NCI-H526 (cell line): ENCODE measurements around the gene IGFL3.
A peak's percentile ranks its signal among the peaks of the same experiment; 100 is the strongest.
"Not testable (repeated sequence)": the region's sequence is repeated elsewhere in the genome, so short reads cannot be mapped to it uniquely, and the experiment has no call there.

Experiments
- DNase-seq, 2 experiments: peaks; one replicate each; lab custom pipeline; 2025; lab: John Stamatoyannopoulos, UW

Gene IGFL3

DNA sequence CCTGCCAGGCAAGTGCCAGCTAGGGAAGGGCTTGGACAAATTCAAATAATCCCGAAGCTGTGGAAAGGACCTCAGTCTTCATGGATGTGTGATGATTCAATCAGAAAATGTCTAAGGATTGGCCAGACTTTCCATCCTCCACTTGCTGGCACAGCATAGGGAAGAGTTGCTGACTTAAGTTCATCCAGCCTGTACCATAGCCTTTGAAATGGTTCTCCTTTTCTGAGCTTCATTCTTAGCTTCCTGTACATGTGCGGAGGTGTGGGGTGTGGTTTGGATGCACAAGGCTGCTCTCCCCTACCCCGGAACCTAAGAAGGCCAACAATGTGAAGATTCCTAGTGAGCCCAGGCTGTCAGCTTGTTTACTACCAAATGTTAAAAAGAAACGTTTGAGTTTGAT, 959 bp upstream of the IGFL3 start:
- no peak for DNase-seq

DNA sequence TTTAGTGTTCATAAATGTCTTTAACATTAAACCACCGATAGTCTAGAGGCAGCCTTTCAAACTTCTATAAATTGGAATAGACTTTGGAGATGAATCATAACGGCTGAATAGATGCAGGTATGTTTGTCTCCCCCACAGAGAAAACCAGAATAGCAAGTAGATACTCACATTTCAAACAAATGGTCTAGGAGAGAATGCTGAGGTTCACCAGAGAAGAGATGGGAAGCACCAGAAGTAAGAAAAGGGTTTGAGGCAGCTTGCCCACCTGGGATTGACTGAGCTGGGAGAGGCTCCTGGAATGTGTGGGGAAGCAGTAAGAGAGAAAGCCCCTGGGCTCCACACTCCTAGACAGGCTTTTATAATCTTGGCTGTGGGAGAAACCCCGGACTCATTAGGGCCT, 6.4 kb downstream of the IGFL3 start:
- DNase-seq = no peak

DNA sequence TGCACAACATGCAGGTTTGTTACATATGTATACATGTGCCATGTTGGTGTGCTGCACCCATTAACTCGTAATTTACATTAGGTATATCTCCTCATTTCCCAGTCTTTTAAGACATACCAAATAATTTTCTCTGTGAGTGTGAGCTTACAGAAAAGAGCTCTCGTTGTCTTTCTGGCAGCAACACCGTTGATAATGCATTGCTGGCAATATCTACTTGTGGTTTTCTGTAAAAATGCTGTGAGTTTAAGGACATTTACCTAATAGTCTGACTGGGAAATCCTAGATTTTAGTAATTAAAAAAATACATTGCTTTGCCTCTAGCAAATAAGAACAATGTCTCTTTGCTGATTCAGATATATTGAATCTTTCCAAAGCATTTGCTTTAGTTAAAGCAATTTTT, 8.4 kb downstream of the IGFL3 start:
- DNase-seq = no peak

DNA sequence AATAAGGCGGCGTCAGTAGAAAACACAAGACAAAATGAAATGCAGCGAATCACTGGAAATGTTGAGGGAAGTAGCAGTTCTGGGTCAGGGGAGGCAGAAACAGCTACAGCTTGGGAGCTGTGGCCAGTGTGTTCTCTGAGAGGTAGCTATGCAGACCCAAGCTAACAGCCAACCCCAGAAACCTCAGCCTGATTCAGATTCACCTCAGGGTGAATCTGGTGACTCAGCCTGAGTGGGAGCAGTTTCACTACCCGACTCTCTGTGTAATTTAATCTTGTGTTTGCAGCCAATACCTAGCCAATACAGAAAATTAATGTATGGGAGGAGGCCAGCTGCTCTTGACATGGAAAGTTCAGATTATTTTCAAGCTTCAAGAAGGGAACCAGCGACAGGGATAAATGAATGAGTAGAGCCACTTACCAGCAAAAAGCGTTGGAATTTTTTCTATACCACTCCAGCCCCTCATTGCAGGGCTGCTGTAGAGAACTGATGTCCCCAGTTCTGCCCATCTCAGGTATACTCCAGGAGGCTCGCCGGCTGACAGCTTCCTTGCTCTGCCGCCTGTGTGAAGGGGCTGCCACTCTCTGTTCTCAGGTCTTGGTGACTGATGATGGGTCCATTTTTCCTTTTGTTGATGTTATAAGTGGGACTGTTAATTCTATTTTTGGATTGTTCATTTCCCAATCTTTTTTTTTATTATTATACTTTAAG, 8.9 kb downstream of the IGFL3 start:
- no peak for DNase-seq

DNA sequence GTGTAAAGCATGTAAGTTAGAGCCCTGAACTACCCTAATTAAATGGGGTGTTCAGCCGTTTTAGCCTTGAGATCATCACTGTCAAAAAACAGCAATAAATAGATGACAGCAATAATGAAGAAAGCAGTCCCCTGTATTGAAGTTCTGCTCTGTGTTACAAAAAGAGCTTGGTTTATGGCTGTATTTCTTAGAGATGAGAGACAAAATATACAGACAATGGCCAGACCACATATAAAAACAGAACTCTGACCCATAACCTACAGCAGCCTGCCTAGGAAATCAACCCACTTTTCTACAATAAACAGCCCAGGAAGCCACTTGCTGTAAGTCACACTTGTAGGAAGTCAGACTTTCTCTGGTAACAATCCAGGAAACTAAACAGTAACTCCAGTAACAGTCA, 10.8 kb downstream of the IGFL3 start:
- no peak for DNase-seq

DNA sequence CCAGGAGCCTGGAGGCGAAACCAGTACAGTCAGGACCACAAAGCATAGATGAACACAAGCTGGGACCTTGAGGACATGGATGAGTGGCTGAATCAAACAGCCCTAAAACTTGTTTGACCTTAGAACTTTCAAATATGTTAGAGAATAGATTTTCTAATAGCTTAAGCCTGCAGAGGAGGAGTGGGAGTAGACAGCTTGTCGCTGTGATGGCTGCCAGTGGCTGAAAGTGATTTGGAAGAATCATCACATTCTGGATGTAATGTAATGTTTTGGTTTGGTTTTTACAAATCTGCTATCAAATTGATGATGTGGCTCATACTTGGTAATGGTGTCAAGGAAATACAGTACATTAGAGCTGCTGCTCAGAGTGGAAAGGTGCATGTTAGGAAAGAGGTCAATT, 12.0 kb downstream of the IGFL3 start:
- DNase-seq = no peak

DNA sequence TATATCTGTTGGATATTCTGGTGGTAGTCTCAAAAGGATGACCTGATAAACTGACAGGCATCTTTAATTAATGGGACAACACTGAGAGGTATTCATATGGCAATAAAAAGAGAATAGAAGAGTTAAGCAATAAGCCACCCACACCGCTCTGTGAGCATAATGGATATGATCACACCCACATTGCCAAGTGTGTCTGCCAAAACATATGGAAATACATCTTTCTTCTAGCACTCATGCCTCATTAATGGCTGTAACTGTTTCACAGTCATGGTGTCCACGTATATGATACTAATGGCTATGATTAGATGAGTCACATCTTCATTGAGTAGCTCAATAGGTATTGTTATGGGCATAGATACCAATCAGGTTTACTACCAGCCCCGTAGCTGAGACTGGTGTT, 13.1 kb downstream of the IGFL3 start:
- DNase-seq = no peak

DNA sequence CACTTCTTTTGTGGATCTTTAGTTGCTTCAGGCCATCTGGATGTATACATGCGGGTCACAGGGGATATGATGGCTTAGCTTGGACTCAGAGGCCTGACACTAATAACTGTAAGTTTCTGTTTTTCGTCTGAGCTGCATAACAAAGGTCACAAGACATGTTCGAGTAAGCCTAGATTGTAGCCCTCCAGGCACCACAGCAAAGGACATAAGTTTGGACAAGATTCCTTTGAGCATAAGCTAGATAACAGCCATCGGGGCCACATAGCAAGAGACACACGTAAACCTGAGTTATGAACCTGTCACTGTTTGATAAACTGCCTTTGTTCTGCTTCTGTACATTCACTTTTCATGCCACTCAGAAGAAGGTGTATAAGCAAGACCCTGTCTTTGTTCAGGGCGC, 14.6 kb downstream of the IGFL3 start:
- no peak for DNase-seq

DNA sequence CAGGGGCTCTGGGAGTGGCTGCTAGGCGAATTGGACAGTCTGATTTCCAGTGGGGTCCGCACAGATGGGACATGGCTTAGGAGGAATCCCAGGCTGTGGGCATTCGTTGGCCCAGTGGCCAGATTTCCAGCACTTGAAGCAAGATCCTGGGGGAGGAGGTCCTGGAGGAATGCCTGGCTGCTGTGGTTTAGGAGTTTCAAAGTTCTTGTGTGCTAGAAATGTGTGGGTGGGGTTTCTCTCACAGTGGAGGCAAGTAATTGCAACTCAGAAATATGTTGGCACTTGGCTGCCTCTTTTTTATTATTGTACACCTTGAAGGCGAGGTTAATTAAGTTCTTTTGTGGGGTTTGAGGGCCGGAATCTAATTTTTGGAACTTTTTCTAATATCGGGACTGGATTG, 17.1 kb downstream of the IGFL3 start:
- DNase-seq = no peak

DNA sequence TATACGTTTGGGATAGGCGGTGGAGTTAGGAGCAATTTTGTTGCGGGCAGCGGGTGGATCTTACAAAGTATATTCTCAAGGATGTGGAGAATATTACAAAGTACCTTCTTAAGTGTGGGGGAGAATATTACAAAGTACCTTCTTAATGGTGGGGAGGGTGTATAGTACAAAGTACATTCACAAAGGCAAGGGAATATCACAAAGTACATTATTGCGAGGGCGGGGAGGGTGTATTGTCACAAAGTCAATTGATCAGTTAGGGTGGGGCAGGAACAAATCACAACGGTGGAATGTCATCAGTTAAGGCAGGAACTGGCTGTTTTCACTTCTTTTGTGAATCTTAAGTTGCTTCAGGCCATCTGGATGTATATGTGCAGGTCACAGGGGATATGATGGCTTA, 22.2 kb downstream of the IGFL3 start:
- DNase-seq = not testable (repeated sequence)

DNA sequence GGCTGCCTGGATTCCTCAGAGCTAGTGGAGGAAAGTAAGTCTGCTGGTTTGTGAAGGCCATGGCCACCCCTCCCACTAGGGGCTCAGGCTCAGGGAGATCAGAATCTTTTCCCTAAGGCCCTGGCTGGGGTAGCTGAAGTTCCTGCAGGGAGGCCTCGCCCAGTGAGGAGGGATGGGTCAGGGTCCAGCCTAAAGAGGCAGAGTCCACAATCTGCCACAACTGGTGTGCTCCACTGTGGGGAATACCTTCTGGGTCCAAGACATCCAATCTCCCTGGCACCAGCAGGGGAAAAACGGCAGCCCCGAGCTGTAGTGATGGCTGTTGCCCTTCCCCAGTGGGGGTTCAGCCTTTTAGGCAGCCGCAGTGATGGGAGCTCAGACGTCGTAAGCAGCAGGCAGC, 23.2 kb downstream of the IGFL3 start:
- no peak for DNase-seq

DNA sequence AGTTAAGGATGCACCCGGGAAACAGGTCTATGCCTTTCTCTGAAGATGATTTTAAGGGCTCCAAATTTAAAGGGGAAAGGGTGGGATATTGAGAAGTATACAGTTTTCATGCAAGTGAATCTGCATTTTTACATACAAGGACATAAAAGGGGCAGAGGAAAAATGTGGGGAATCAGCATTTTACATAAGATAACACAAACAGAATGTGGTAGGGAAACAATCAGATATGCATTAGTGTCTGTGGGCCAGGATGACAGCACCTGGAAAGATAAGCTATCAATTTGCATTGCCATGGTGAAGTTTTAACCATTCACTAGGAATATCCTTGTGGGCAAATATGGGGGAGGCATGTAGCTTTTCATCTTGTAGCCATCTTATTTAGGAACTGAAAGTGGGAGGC, 24.1 kb downstream of the IGFL3 start:
- DNase-seq = no peak

DNA sequence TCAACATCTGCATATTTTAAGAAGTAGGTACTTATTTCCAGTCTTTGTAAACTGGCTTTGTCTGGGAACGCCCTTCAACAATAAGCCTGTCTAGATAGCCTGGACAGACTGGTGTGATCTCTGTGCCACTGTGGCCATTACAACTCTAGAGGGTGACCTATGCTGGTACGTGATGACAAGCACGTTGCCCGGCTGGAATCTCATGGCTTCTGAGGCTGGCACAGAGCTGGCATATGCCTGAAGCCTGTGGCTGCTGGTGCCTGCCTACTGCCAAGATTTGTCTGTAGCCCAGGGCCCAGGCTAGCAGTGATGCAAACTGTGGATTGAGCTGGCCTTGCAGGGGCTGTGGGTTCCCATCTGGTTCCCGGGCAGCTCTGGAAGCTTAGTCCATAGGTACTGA, 34.0 kb downstream of the IGFL3 start:
- no peak for DNase-seq

DNA sequence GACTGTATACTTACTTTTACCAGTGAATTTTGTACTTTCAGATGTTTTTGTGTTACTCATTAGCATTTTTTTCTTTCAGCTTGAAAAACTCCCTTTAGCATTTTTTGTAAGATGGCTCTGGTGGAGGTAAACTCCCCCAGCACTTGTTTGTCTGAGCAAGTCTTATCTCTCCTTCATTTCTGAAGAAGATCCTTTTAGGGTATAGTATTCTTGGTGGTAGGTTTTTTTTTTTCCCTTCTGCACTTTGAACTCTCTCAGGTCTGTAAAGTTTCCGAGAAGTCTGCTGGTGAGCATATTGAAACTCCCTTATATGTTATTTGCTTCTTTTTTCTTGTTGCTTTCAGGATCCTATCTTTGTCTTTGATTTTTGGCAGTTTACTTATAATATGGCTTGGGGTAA, 35.1 kb downstream of the IGFL3 start:
- no peak for DNase-seq

DNA sequence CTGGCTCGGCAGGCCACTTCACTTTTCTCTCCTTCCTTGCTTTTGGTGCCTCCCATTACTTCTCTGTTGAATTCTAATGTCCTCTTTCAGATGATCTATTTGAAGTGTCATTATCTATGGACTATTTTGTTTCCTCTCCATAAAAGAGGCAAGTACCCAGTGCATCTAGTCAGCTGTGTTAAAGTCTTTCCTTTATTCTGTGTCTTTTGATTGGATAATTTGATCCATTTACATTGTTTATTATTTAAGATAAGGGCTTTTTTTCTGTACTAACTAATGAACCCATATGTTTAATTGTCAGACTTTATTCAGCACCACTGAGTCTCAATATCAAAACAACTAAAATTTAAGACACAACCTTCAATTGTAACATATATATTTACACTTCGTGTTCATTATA, 36.4 kb downstream of the IGFL3 start:
- no peak for DNase-seq

DNA sequence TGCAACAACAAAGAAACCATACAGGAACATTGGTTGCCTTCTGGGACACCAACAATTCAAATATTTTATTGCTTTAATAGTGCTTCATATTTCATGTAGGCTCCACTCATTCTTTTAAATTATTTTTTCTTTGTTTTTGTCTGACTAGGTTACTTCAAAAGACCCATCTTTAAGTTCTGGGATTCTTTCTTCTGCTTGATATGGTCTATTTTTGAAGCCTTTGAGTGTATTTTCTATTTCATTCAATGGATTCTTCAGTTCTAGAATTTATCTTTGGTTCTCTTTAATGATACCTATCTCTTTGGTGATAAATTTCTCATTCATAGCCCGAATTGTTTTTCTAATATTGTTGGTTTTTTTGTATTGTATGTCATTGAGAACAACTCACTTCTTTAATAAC, 38.6 kb downstream of the IGFL3 start:
- no peak for DNase-seq

DNA sequence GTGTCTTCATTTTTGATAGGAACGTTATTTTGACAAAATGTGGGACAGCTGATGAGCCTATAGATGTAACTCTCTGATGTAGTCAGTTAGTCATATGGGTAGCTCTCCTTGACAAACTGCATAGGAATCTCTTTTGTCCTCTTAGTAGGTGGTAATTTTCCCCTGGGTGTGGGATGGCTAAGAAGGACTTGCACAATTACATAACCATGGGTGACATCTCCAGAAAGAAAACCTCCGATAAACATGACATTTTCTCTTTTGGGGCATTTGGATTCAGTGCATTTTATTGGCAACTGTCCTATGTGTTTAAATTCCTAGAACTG, 41.8 kb downstream of the IGFL3 start:
- DNase-seq = no peak

DNA sequence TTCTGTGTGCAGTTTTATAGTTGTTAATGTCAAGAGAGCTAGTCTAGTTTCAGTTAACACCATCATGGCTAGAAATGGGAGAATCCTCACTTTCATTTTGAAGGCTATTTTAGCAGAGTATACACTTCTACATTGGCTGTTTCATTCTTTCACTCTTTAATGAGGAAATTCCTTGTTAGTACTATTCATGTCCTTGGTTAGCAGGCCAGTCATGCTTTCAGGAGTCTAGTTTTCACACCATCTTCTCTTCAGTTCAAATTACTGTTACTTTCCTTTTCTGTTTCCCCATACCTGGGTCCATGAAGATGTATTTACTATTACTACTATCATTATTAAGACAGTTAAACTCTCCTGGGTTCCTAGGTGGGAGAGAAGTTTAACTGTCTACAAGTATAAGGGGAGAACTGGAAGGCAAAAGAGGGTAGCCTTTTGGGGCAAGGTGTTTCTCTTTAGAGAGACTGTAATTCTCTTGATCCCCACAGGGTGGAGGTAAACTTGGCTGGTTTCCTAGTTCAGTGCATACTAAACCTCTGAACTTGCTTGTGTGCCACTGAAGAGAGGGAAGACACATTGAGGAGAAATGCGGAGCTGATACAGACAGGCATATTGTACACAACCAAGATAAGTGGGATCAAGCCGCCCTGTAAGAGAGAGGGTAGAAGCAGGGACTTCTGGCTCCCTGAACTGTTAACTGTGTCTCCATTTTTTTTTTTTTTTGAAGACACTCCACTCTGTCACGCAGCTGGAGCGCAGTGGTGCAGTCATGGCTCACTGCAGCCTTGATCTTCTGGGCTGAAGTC, 42.4 kb downstream of the IGFL3 start:
- peak in 1 of 2 experiments; percentile 65 for DNase-seq

DNA sequence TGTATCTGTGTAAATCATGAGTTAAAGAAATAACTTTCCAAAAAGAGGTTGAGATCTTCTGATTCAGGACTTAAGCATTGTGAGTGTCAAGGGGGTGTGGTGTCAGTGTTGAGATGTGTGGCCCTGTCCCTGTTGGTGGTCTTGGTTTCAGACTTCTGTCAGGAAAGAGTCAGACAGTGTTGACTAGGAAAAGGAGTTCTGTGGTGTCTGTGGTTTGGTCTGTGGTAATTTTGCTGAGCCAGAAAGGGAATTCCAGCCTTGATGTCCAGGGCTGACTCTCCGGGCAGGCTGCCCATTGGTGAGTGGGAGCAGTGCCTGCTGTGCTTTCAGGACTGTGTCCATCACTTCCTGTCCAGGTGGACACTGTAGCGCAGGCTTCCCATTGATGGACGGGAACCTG, 43.9 kb downstream of the IGFL3 start:
- DNase-seq = no peak

DNA sequence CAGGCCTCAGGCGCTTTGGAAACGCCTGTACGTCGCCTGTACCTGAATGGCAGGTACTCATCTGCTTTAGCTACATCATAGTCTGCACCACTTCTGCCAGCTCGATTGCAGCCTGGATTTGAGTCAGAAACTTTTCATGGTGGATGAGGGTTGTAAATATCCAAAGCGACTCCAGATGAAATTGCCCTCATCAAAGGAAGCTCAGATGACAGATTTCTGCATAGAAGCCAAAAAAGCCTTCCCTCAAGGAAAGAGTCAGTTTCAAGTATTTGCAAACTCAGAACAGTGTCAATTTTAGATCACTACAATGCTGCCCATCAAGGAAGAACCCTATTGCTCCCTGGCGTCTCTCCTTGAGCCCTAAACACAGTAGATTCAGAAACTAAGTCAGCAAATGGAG, 44.9 kb downstream of the IGFL3 start:
- DNase-seq = no peak

DNA sequence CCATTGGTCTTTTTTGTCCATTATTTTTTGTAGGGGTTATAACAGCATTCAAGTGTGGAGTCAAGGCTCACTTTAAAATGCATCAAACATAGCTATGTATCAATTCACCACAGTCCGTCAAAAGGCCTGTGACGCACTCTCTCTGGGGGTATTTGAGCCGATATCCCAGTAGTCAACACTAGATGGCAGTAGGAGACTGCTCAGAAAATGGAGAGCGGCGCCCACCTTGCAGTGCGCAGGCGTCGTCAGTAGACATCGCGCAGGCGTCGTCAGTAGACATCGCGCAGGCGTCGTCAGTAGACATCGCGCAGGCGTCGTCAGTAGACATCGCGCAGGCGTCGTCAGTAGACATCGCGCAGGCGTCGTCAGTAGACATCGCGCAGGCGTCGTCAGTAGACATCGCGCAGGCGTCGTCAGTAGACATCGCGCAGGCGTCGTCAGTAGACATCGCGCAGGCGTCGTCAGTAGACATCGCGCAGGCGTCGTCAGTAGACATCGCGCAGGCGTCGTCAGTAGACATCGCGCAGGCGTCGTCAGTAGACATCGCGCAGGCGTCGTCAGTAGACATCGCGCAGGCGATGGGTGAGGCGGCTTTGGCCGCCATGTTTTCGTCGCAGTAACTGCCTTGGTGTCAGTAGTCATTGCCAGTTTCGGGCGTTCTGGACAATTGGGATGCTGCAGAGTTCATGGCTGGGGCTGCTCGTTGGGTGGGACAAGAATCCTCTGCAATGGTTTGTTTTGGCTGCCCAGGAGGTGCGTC, 45.7 kb downstream of the IGFL3 start:
- DNase-seq = peak; percentile 17 to 60

DNA sequence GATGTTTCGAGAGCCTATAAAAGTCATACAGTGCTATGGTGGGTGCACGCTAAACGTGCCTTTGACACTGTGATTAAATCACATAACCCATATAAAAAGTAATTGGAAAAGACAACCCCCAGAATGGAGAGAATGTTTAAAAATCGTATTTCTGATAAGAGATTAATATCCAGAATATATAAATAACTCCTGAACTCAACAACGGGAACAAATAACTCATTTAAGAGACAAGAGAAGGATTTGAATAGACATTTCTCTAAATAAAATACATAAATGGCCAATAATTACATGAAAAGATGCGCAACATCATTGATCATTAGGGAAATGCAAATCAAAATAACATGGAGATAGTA, 46.7 kb downstream of the IGFL3 start:
- DNase-seq = no peak
